HepG2 (cell line): ENCODE measurements around the gene TBC1D19. TPM values are rescaled to one million over a fixed set of nuclear protein-coding genes. Genes with fewer than 3 reads are reported as not detected.

Experiments used
- CBX2 ChIP-seq, 2 experiments: fragments of 200-600 bp in 1 of 2; sonication (generic); formaldehyde crosslinking in 1 of 2; IDR thresholded peaks; 2 replicates each; pipeline versions ENCODE4 v1.7.0 to v1.8.1; 2018 to 2022; ENCODE audit warnings: low read depth in 2 of 2, low read length in 1 of 2, mild to moderate bottlenecking in 1 of 2, missing genetic modification reagents in 1 of 2
- CHD4 ChIP-seq: fragments of 200-600 bp; sonication (generic); IDR thresholded peaks from 2 replicates; pipeline ENCODE4 v1.7.0; 2017; ENCODE audit warnings: mild to moderate bottlenecking, low read length, borderline replicate concordance
- HCFC1 ChIP-seq: fragments of 150-350 bp; IDR thresholded peaks from 2 replicates; pipeline ENCODE4 v1.6.1; 2014; ENCODE audit warnings: low read depth, low read length
- PPARG ChIP-seq: conservative IDR thresholded peaks from 2 replicates; pipeline ENCODE4 v1.6.1; 2016; ENCODE audit warnings: missing biosample characterization, missing genetic modification reagents
- RFX5 ChIP-seq: IDR thresholded peaks from 2 replicates; pipeline ENCODE4 v1.6.1; 2011; ENCODE audit warnings: low read depth, low read length, improper control_type of control experiment
- RFXANK ChIP-seq: IDR thresholded peaks from 2 replicates; pipeline ENCODE4 v1.6.1; 2016
- TCF7 ChIP-seq: sonication (generic); IDR thresholded peaks from 2 replicates; pipeline ENCODE4 v1.6.1; 2016; ENCODE audit warnings: antibody characterized with exemption, low read depth
- ZBTB38 ChIP-seq: sonication (generic); formaldehyde crosslinking; IDR thresholded peaks from 2 replicates; pipeline ENCODE4 v1.5.1; 2020; ENCODE audit warnings: mild to moderate bottlenecking, missing genetic modification reagents
- ZBTB40 ChIP-seq, 2 experiments: fragments of 450-650 bp in 1 of 2; sonication (generic) in 1 of 2; formaldehyde crosslinking in 1 of 2; IDR thresholded peaks; 2 replicates each; pipeline versions ENCODE4 v1.6.1 to v1.8.0; 2016 to 2022; ENCODE audit warnings: antibody characterized with exemption in 1 of 2, mild to moderate bottlenecking in 1 of 2, missing genetic modification reagents in 1 of 2
- ZBTB42 ChIP-seq: sonication (generic); formaldehyde crosslinking; IDR thresholded peaks from 2 replicates; pipeline ENCODE4 v1.5.0; 2020; ENCODE audit warnings: mild to moderate bottlenecking, missing genetic modification reagents
- ZC3H4 ChIP-seq: sonication (generic); formaldehyde crosslinking; IDR thresholded peaks from 2 replicates; pipeline ENCODE4 v1.4.0; 2020; ENCODE audit warnings: missing genetic modification reagents, borderline replicate concordance
- ZFY ChIP-seq: sonication (generic); formaldehyde crosslinking; IDR thresholded peaks from 2 replicates; pipeline ENCODE4 v1.4.0; 2020; ENCODE audit warnings: missing genetic modification reagents
- ZGPAT ChIP-seq: IDR thresholded peaks from 2 replicates; pipeline ENCODE4 v1.6.1; 2016; ENCODE audit warnings: mild to moderate bottlenecking
- ZNF263 ChIP-seq: sonication (generic); formaldehyde crosslinking; IDR thresholded peaks from 2 replicates; pipeline ENCODE4 v1.4.0; 2020; ENCODE audit warnings: missing genetic modification reagents
- ZNF576 ChIP-seq: sonication (generic); formaldehyde crosslinking; IDR thresholded peaks from 2 replicates; pipeline ENCODE4 v1.4.0; 2020; ENCODE audit warnings: mild to moderate bottlenecking, missing genetic modification reagents
- ZNF839 ChIP-seq: sonication (generic); formaldehyde crosslinking; IDR thresholded peaks from 2 replicates; pipeline ENCODE4 v1.4.0; 2020; ENCODE audit warnings: missing genetic modification reagents, mild to moderate bottlenecking, borderline replicate concordance
- polyA plus RNA-seq, 8 experiments: library from polyadenylated mRNA; depleted of rRNA in 3 of 8; stranded (reverse) in 7 of 8; unstranded in 1 of 8; fragments of >200 nt; fragmentation: Illumina TruSeq in 4 of 8; extraction: Trizol in 4 of 8; gene quantifications; 2 replicates each; pipeline versions ENCODE4 v1.2.1 to v1.2.3, GENCODE V29; 2011 to 2016; ENCODE audit warnings: low read depth in 4 of 8, missing spikeins in 1 of 8, mixed read lengths in 1 of 8; ENCODE audit not compliant: insufficient read depth in 1 of 8
- total RNA-seq, 5 experiments: library from RNA; depleted of rRNA; stranded (reverse); fragments of >200 nt; fragmentation: Illumina TruSeq; extraction: Trizol; gene quantifications; 2 replicates each; pipeline ENCODE4 v1.2.3, GENCODE V29; 2016; ENCODE audit warnings: low read depth in 1 of 5

The TBC1D19 gene
- total and polyA plus RNA-seq, 2 of the 13 experiments (the other 11 are each of a cell fraction or from before 2014, with no cell fraction given): 1.6 to 3.5 TPM

DNA sequence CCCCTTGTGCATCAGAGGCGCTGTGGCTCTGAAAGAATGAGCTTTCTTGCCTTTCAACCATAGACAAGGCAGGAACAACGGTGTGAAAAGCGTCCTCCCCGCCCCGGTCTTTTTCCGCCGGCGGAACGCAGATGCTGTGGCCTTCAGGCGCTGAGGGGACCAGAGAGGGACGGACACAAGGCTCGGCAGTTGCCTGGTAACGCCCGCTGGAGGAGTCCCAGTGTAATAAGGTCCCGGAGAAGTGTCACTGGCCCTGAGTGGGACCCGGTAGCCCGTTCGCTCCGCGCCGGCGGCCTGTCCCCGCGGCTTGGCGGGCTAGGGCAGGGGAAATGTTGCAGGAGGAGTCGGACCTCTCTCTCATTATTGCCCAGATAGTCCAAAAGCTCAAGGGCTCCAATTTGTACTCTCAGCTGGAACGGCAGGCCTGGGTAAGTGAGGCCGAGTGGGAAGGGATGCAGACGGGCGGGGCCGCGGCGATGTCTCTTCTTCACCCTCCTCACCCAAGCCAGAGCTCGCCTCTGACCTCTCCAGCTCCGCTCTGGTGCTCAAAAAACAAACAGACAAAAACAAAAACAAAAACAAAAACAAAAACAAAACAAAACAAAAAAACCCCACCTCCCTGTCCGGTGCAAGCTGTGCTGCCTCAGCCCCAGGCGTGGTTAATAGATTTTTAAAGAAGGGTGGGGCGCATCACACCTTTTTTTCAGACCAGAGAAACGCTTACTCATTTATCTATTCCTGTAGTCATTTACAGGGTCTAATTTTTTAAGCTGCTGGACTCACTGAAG is at the start of gene TBC1D19 (continued):
- TF ChIP-seq CBX2 (IDR thresholded peaks at IDR 0.05; ENCODE audit: low read depth, low read length): peak; percentile 72; the same call in 1 of the 2 replicates
- no peak for TF ChIP-seq CBX2 (CRISPR knock-in tag; IDR thresholded peaks at IDR 0.05; ENCODE audit: low read depth)
- peak; percentile 58; the same call in 1 of the 2 replicates for TF ChIP-seq ZBTB38 (CRISPR knock-in tag)
- TF ChIP-seq ZNF839 (CRISPR knock-in tag): no peak; the same call in 1 of the 2 replicates
- peak; percentile 73 for TF ChIP-seq ZGPAT (CRISPR knock-in tag)
- no peak; the same call in 1 of the 2 replicates for TF ChIP-seq PPARG (CRISPR knock-in tag)
- peak; percentile 71 for TF ChIP-seq HCFC1
- TF ChIP-seq ZNF576 (CRISPR knock-in tag): no peak
- no peak for TF ChIP-seq TCF7
- TF ChIP-seq ZBTB40 (IDR thresholded peaks at IDR 0.05): peak; percentile 46; the same call in 1 of the 2 replicates
- peak; percentile 90 for TF ChIP-seq ZBTB40 (CRISPR knock-in tag; IDR thresholded peaks at IDR 0.05)
- peak; percentile 90 for TF ChIP-seq ZFY (CRISPR knock-in tag)
- TF ChIP-seq RFXANK (CRISPR knock-in tag): 0 out of 2 replicates have a peak, but pooled peaks have one; percentile 88
- TF ChIP-seq CHD4: no peak
- no peak for TF ChIP-seq RFX5
- 0 out of 2 replicates have a peak, but pooled peaks have one; percentile 49 for TF ChIP-seq ZBTB42 (CRISPR knock-in tag)
- peak; percentile 78 for TF ChIP-seq ZNF263 (CRISPR knock-in tag)
- TF ChIP-seq ZC3H4 (CRISPR knock-in tag): no peak; the same call in 1 of the 2 replicates
